HG02943 (cell line): ENCODE data around the gene WDR6.
"Not testable (repeated sequence)": the region's sequence is repeated elsewhere in the genome, so short reads cannot be mapped to it uniquely, and the experiment has no call there.

Source experiments
- ATAC-seq: cut with Tn5 transposase; IDR thresholded peaks from one replicate; pipeline ENCODE4 v1.9.1; 2021; ENCODE audit warnings: mild to moderate bottlenecking, low read depth, moderate library complexity; ENCODE audit not compliant: unreplicated experiment

WDR6 gene

GRCh38 chr3:48991851-48992545 is 15.2 kb upstream of the WDR6 start:
- ATAC-seq: no peak

GRCh38 chr3:48993834-48994233 is 13.4 kb upstream of the WDR6 start:
- no peak for ATAC-seq

GRCh38 chr3:48996640-48997039 is 10.6 kb upstream of the WDR6 start:
- ATAC-seq: no peak

- ATAC-seq: no peak
Observed at GRCh38 chr3:48997102-48997635, 10.0 kb upstream of the WDR6 start.

GRCh38 chr3:48997714-48998637 is 9.2 kb upstream of the WDR6 start:
- no peak for ATAC-seq

- ATAC-seq: no peak
Observed at GRCh38 chr3:48999085-48999858, 7.9 kb upstream of the WDR6 start.

- no peak for ATAC-seq
Observed at GRCh38 chr3:49001155-49001554, 6.0 kb upstream of the WDR6 start.

GRCh38 chr3:49004352-49005302 is 2.6 kb upstream of the WDR6 start:
- ATAC-seq: no peak

GRCh38 chr3:49005303-49005680 is 1.9 kb upstream of the WDR6 start:
- no peak for ATAC-seq

- no peak for ATAC-seq
Observed at GRCh38 chr3:49005998-49006397, 1.2 kb upstream of the WDR6 start.

- no peak for ATAC-seq
Observed at GRCh38 chr3:49006408-49007067, 653 bp upstream of the WDR6 start.

GRCh38 chr3:49007771-49008528 is 759 bp downstream of the WDR6 start:
- peak; percentile 45 for ATAC-seq

GRCh38 chr3:49008627-49009026 is 1.4 kb downstream of the WDR6 start:
- not testable (repeated sequence) for ATAC-seq

- ATAC-seq: no peak
Observed at GRCh38 chr3:49009396-49009795, 2.2 kb downstream of the WDR6 start.

GRCh38 chr3:49012441-49013017 is 5.3 kb downstream of the WDR6 start:
- no peak for ATAC-seq

- no peak for ATAC-seq
Observed at GRCh38 chr3:49013113-49013737, 6.0 kb downstream of the WDR6 start.

GRCh38 chr3:49013738-49014660 is 6.8 kb downstream of the WDR6 start:
- no peak for ATAC-seq
